D721Med (cell line): ENCODE measurements around the gene MAGEA9.
"Not testable (repeated sequence)": the region's sequence is repeated elsewhere in the genome, so short reads cannot be mapped to it uniquely, and the experiment has no call there.

ENCODE experiments used
- DNase-seq: peaks from one replicate; pipeline ENCODE4 v3.0.0; 2011; ENCODE audit warnings: low spot score; ENCODE audit not compliant: insufficient read length
- FAIRE-seq: peaks from 2 replicates; lab custom pipeline; 2011; peaks lifted over from hg19 to GRCh38; lab: Jason Lieb, UNC
- TF ChIP-seq, protein P1 (sequence below): IDR thresholded peaks from 2 replicates; pipeline ENCODE4 v1.5.1; 2012; ENCODE audit warnings: mild to moderate bottlenecking, control low read depth; ENCODE audit not compliant: insufficient read depth; ENCODE audit errors: missing control alignments

MAGEA9 gene, protein sequence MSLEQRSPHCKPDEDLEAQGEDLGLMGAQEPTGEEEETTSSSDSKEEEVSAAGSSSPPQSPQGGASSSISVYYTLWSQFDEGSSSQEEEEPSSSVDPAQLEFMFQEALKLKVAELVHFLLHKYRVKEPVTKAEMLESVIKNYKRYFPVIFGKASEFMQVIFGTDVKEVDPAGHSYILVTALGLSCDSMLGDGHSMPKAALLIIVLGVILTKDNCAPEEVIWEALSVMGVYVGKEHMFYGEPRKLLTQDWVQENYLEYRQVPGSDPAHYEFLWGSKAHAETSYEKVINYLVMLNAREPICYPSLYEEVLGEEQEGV

DNA sequence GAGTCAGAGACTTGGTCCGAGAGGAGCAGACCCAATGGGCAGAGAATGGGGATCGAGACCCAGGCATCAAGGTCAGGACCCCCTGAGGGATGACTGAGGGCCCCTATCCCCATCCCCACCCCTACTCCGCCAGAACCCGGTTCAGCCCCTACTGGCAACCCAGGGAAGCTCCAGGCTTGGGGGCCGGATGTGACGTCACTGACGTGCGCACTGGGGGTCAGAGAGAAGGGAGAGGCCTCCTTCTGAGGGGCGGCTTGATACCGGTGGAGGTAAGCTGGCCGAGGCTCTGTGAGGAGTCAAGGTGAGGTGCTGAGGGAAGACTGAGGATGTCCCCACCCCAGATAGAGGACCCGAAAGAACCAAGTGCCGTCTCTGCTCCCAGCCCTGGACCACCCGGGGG lies at the start of gene MAGEA9:
TSS of gene MAGEA9 (plus strand) at position 204 of the 400 bp plus-strand sequence. CDS start 4,281 bp downstream, outside the sequence.
- not testable (repeated sequence) for FAIRE-seq, DNase-seq

DNA sequence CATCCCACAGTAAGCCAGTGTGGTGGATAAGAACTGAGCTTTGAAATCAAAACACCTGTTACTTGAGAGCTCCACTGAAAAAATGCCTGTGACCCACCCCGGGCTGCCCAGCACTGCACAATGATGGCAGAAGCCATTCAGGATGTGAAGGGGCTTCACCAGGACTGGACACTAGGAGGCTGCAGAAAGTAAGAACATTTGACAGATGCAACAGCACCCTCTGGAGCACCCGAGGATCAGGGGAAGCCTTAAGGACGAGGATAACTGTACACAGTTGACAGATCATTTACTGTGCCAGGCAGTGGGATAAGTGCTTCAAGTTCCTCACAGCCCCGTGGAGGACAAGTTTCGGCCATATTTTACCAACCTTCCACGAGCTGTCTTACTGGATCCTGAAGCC lies 39.5 kb upstream of the MAGEA9 start:
- not testable (repeated sequence) for FAIRE-seq

DNA sequence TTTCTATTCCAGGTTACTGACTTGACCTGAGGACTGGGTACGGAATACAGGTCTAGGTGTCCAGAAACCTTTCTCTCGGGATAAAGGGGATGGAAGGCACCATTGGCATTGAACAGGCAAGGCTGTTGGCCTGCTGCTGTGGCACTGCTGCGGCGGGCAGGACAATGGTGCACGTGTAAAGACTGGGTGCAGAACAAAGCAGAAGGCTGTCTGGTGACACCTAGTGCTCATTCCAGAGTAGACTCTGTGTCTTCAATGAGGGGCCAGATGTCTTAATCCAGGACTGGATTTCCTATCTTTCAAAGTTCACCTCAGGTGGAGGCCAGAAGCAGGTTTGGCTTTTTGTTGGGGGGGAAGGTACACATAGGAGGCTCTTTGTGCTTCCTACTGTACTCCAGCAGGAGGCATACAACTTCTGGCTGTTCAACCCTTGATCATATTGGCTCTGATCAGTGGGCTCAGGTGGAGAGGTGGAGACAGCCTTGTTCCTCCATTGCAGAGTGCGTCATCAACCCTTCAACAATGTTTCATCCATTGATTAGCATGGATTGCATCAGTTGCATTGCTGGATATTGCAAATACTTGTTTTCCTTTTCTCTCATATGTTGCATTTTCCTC lies 35.2 kb upstream of the MAGEA9 start:
- DNase-seq, FAIRE-seq: not testable (repeated sequence)

More for the DNA sequence above, 39.5 kb upstream of the MAGEA9 start:
- DNase-seq = not testable (repeated sequence)

DNA sequence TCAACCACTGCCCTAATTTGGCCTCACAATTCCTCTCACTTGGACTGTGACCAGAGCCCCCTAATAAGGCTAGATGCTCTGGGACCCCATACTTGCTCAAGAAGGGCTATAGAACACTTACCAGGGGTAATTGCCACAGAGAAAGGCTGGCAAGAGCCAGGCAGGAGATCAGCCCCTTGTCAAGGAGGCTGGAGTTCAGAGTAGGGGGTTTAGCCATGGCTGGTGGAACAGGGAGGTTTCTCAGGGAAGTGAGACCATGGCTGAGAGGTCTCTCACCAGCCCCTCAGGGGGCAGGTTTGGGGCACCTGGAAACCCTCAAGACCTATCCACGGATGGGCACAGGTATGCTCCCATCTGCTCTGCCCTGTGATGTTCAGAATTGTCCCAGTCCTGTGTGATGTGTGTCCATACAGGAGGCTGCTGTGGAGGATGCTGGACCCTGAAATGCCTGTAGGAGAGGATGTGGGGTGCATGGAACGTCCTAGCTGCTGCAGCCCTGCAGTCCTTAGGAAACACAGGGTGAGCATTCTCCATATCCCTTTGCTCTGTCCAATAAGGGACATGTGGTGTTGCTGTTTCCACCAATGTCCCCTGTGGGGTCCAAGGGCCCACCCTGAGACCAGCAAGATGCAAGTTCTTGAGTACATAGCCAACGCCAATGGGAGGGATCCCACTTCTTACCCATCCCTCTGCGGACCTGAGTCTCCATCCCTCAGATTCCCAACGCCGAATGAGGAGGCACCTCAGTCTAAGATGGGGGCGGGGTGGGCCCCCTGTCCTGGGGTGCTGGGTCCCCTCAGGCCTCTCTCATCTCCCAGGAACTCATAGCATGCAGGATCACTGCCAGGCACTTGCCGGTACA lies 24.3 kb upstream of the MAGEA9 start:
- no peak for FAIRE-seq
- DNase-seq = no peak
- TF ChIP-seq, protein P1, sequence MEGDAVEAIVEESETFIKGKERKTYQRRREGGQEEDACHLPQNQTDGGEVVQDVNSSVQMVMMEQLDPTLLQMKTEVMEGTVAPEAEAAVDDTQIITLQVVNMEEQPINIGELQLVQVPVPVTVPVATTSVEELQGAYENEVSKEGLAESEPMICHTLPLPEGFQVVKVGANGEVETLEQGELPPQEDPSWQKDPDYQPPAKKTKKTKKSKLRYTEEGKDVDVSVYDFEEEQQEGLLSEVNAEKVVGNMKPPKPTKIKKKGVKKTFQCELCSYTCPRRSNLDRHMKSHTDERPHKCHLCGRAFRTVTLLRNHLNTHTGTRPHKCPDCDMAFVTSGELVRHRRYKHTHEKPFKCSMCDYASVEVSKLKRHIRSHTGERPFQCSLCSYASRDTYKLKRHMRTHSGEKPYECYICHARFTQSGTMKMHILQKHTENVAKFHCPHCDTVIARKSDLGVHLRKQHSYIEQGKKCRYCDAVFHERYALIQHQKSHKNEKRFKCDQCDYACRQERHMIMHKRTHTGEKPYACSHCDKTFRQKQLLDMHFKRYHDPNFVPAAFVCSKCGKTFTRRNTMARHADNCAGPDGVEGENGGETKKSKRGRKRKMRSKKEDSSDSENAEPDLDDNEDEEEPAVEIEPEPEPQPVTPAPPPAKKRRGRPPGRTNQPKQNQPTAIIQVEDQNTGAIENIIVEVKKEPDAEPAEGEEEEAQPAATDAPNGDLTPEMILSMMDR = no peak

DNA sequence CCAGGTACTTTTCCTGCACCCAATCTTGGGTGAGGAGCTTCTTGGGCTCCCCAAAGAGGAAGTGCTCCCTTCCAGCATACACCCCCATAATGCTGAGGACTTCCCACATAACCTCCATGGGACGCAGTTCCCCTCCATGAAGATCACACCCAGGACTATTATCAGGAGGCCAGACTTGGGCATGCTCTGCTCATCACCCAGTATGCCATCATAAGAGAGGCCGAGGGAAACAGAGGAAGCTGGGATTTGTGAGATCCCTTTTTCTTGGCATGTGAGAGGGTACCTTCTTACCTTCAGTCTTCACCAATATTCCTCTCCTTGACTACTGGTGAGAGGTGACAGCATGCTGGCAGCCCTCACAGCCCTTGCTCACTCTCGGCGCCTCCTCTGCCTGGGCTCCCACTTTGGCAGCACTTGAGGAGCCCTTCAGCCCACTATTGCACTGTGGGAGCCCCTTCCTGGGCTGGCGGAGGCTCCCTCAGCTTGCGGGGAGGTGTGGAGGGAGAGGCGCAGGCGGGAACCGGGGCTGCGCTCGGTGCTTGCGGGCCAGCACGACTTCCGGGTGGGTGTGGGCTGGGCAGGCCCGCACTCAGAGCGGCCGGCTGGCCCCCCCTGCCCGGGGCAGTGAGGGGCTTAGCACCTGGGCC lies 23.5 kb upstream of the MAGEA9 start:
- FAIRE-seq (no peak), DNase-seq (no peak)
- TF ChIP-seq, protein P1 = no peak

DNA sequence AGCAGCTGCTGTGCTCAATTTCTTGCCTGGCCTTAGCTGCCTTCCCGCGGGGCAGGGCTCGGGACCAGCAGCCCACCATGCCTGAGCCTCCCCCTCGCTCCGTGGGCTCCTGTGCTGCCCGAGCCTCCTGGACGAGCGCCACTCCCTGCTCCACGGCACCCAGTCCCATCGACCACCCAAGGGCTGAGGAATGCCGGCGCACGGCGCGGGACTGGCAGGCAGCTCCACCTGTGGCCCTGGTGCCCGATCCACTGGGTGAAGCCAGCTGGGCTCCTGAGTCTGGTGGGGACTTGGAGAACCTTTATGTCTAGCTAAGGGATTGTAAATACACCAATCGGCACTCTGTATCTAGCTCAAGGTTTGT lies 23.0 kb upstream of the MAGEA9 start:
- not testable (repeated sequence) for FAIRE-seq, DNase-seq

DNA sequence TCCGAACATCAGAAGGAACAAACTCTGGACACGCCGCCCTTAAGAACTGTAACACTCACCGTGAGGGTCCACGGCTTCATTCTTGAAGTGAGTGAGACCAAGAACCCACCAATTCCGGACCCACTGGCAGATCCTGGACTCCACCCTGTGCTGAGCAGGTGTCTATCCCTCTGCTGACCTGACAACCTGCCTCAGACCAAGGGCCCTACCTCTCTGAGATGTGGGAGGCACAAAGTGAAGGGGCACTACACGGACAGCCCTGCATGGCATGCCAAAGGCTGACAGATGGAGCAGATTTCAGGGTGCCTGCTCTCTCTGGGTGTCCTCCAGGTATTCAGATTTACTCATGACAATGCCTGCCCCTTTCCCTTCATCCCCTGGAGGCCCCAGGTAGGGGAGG lies 21.9 kb upstream of the MAGEA9 start:
- TF ChIP-seq, protein P1 = no peak
- FAIRE-seq (no peak), DNase-seq (no peak)

DNA sequence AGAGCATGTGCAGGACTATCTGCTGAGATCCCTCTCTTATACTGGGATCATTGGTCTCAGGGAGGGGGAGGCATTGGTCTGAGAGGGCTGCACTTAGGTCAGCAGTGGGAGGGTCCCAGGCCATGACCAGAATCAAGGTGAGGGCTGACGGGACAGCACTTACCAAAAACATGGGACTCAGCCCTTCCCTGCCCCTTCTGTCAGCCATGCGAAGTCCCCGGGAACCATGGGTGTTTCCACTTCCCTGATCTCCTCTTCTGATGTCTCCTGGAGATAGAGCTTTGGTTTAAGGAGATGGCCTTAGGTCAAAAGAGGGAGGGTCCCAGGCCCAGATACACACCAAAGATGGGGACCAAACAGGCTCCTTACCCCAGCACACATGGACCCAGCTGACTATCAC lies 20.8 kb upstream of the MAGEA9 start:
- FAIRE-seq = no peak
- TF ChIP-seq, protein P1 = no peak
- no peak for DNase-seq

DNA sequence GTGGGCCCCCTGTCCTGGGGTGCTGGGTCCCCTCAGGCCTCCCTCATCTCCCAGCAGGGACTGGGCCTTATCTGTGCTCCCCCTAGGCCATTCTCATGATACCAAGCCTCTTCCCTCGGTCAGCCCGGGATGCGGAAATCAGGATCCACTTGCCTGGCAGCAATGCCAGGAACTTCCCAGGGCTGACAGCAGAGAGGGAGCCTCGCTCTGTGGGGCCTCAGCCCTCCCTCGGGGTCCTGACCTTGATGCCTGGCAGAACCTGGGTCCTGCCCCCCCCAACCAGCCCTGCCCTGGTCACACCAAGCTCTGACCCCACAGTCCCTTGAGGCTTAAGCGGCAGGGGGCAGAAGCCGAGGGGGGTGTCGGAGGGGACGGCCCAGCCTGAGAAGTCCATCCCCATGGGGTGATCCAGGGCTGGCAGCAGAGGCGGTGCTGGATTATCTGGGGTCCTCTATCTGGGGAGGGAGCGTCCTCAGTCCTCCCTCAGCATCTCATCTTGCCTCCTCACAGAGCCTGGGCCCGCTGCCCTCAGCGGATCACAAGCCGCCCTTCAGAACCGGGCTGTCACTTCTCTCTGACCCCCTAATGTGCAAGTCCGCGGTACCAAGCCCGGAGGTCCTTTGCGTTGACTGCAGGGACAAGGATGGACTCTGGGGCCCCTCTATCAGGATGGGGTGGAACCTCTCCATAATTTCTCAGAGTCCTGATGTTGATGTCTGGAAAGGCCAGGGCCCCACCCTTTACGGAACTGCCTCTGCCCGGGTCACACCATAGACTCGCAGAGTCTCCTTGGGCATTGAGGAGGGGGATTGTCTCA lies 19.7 kb upstream of the MAGEA9 start:
- not testable (repeated sequence) for DNase-seq, FAIRE-seq
